ENCODE results near the gene LYRM4. TPM values are rescaled to one million over a fixed set of nuclear protein-coding genes. Genes with fewer than 3 reads are reported as not detected.
A peak's percentile ranks its signal among the peaks of the same experiment; 100 is the strongest.

Gene LYRM4
- total and polyA plus RNA-seq, 9 of the 15 experiments (the other 6 are each of a cell fraction or from before 2014, with no cell fraction given): 24.2 to 69.4 (median 41.8) TPM

GRCh38 chr6:5260661-5261544, at the start of gene LYRM4, which contains the start of gene FARS2 (continued):
- TF ChIP-seq ZNF780A (CRISPR knock-in tag; IDR thresholded peaks at IDR 0.05): no peak
- no peak for TF ChIP-seq GTF2A2 (tag; IDR thresholded peaks at IDR 0.05)
- peak; percentile 52; the same call in 1 of the 2 replicates for TF ChIP-seq ZNF143 (CRISPR knock-in tag; IDR thresholded peaks at IDR 0.05)
- TF ChIP-seq NR2F6 (CRISPR knock-in tag; IDR thresholded peaks at IDR 0.05): no peak
- no peak for TF ChIP-seq ZC3H4 (CRISPR knock-in tag; IDR thresholded peaks at IDR 0.05; ENCODE audit: borderline replicate concordance)
- TF ChIP-seq SMARCA5 (IDR thresholded peaks at IDR 0.05): no peak
- TF ChIP-seq ETS2 (tag; IDR thresholded peaks at IDR 0.05; ENCODE audit: borderline replicate concordance, poor library complexity, severe bottlenecking): no peak
- TF ChIP-seq ETV1 (tag; conservative IDR thresholded peaks at IDR 0.05; ENCODE audit: low read depth): 0 out of 2 replicates have a peak, but pooled peaks have one; percentile 24
- peak; percentile 91 for TF ChIP-seq RBBP5 (IDR thresholded peaks at IDR 0.05; ENCODE audit: borderline replicate concordance, insufficient read depth, low read length, poor library complexity, severe bottlenecking)
- no peak for TF ChIP-seq ZNF280A (IDR thresholded peaks at IDR 0.05; ENCODE audit: low read depth, partially characterized antibody)
- no peak for TF ChIP-seq ZBTB40 (IDR thresholded peaks at IDR 0.05)
- no peak for TF ChIP-seq ZBTB40 (CRISPR knock-in tag; IDR thresholded peaks at IDR 0.05)
- no peak for TF ChIP-seq ZNF146 (CRISPR knock-in tag; IDR thresholded peaks at IDR 0.05; ENCODE audit: unreplicated experiment)
- TF ChIP-seq EGR1 (conservative IDR thresholded peaks at IDR 0.05): peak; percentile 86; the same call in 1 of the 2 replicates
- TF ChIP-seq KAT8 (IDR thresholded peaks at IDR 0.05; ENCODE audit: low read depth): no peak
- no peak for TF ChIP-seq PCBP2 (IDR thresholded peaks at IDR 0.05; ENCODE audit: low read depth, low read length, poor library complexity, severe bottlenecking)
- no peak for TF ChIP-seq TRIM28 (IDR thresholded peaks at IDR 0.05)
- no peak for TF ChIP-seq HNRNPUL1 (IDR thresholded peaks at IDR 0.05; ENCODE audit: low read length)

Data from K562 (cell line).